GM23338 (cell line): Measurements from ENCODE around the gene TNIP2. TPM values are rescaled to one million over a fixed set of nuclear protein-coding genes. Genes with fewer than 3 reads are reported as not detected.

Experiments used
- ATAC-seq: fragments of 200-7000 bp; cut with Tn5 transposase; 3 replicates; pipeline ENCODE4 v1.9.1; 2020
- DNase-seq: peaks from one replicate; pipeline ENCODE4 v3.0.0-alpha.2; 2015; ENCODE audit warnings: low spot score
- H2AFZ ChIP-seq: fragments of 200-600 bp; sonication (generic); 2 replicates; pipeline ENCODE4 v1.8.0; 2016; ENCODE audit warnings: antibody characterized with exemption, mild to moderate bottlenecking, moderate library complexity
- H3F3A ChIP-seq: fragments of 200-600 bp; sonication (generic); replicated peaks from 2 replicates; pipeline ENCODE4 v1.8.0; 2017; ENCODE audit warnings: antibody characterized with exemption, mixed run types, low read depth
- H3K27ac ChIP-seq: fragments of 200-600 bp; sonication (generic); 2 replicates; pipeline ENCODE4 v1.6.1; 2016; ENCODE audit warnings: low read depth
- H3K27me3 ChIP-seq: fragments of 200-600 bp; sonication (generic); 2 replicates; pipeline ENCODE4 v1.8.0; 2016; ENCODE audit warnings: mild to moderate bottlenecking, mixed run types, moderate library complexity; ENCODE audit not compliant: insufficient read depth
- H3K36me3 ChIP-seq: fragments of 200-600 bp; sonication (generic); 2 replicates; pipeline ENCODE4 v1.8.0; 2016; ENCODE audit warnings: mild to moderate bottlenecking; ENCODE audit not compliant: insufficient read depth
- H3K4me1 ChIP-seq: fragments of 200-600 bp; sonication (generic); 2 replicates; pipeline ENCODE4 v1.8.0; 2016; ENCODE audit warnings: mild to moderate bottlenecking, moderate library complexity; ENCODE audit not compliant: insufficient read depth
- H3K4me2 ChIP-seq: fragments of 200-600 bp; sonication (generic); 2 replicates; pipeline ENCODE4 v1.7.1; 2017; ENCODE audit warnings: mixed run types
- H3K4me3 ChIP-seq: fragments of 200-600 bp; sonication (generic); 2 replicates; pipeline ENCODE4 v1.6.1; 2016; ENCODE audit warnings: mixed run types
- H3K79me2 ChIP-seq: fragments of 200-600 bp; sonication (generic); replicated peaks from 2 replicates; pipeline ENCODE4 v1.8.0; 2017; ENCODE audit warnings: mild to moderate bottlenecking; ENCODE audit not compliant: insufficient read depth
- H3K9me2 ChIP-seq: fragments of 200-600 bp; sonication (generic); 2 replicates; pipeline ENCODE4 v1.8.0; 2017; ENCODE audit not compliant: insufficient read depth
- H4K20me1 ChIP-seq: fragments of 200-600 bp; sonication (generic); replicated peaks from 2 replicates; pipeline ENCODE4 v1.8.0; 2017; ENCODE audit warnings: mild to moderate bottlenecking; ENCODE audit not compliant: insufficient read depth
- H3K27ac Mint-ChIP-seq: 2 replicates; pipeline ENCODE4 v1.8.0; 2020; ENCODE audit warnings: inconsistent platforms, mild to moderate bottlenecking, moderate library complexity, mixed read lengths
- H3K27me3 Mint-ChIP-seq: 3 replicates; pipeline ENCODE4 v1.8.0; 2022; ENCODE audit warnings: low read depth, mild to moderate bottlenecking, moderate library complexity, mixed read lengths, inconsistent platforms; ENCODE audit not compliant: insufficient read depth, poor library complexity
- H3K36me3 Mint-ChIP-seq: 3 replicates; pipeline ENCODE4 v1.8.0; 2021; ENCODE audit warnings: low read depth, mild to moderate bottlenecking, inconsistent platforms, moderate library complexity, mixed read lengths
- H3K4me1 Mint-ChIP-seq: 3 replicates; pipeline ENCODE4 v1.8.0; 2020; ENCODE audit warnings: mild to moderate bottlenecking, inconsistent platforms, mixed read lengths
- H3K4me3 Mint-ChIP-seq: 3 replicates; pipeline ENCODE4 v1.8.0; 2021; ENCODE audit warnings: moderate library complexity, mild to moderate bottlenecking, inconsistent platforms, mixed read lengths
- H3K9me3 Mint-ChIP-seq: 3 replicates; pipeline ENCODE4 v1.8.0; 2020; ENCODE audit warnings: moderate library complexity, mild to moderate bottlenecking, inconsistent platforms, mixed read lengths
- CREB1 ChIP-seq: fragments of 250-450 bp; sonication (Bioruptor Pico); IDR thresholded peaks from 2 replicates; pipeline ENCODE4 v1.5.0; 2020; ENCODE audit warnings: low read depth, mild to moderate bottlenecking, moderate library complexity
- CTCF ChIP-seq, 2 experiments: fragments of 200-600 bp in 1 of 2; sonication (generic) in 1 of 2; conservative IDR thresholded peaks; 2 replicates each; pipeline versions ENCODE4 v1.5.1 to v1.6.1; 2016 to 2017; ENCODE audit warnings: antibody characterized with exemption in 2 of 2, low read depth in 2 of 2, mild to moderate bottlenecking in 2 of 2, moderate library complexity in 1 of 2
- ETS1 ChIP-seq: IDR thresholded peaks from 2 replicates; pipeline ENCODE4 v1.6.1; 2016; ENCODE audit warnings: antibody characterized with exemption
- EZH2 ChIP-seq: fragments of 200-600 bp; sonication (generic); IDR thresholded peaks from one replicate; pipeline ENCODE4 v1.8.0; 2017; ENCODE audit warnings: antibody characterized with exemption, mild to moderate bottlenecking, low read depth; ENCODE audit not compliant: unreplicated experiment
- EZH2phosphoT487 ChIP-seq: fragments of 200-600 bp; sonication (generic); IDR thresholded peaks from one replicate; pipeline ENCODE4 v1.8.1; 2018; ENCODE audit warnings: antibody characterized with exemption; ENCODE audit not compliant: unreplicated experiment
- JUNB ChIP-seq: IDR thresholded peaks from one replicate; pipeline ENCODE4 v1.6.1; 2016; ENCODE audit warnings: antibody characterized with exemption; ENCODE audit not compliant: unreplicated experiment
- NANOG ChIP-seq: IDR thresholded peaks from 2 replicates; pipeline ENCODE4 v1.6.1; 2016; ENCODE audit warnings: antibody characterized with exemption, borderline replicate concordance
- POLR2AphosphoS5 ChIP-seq: IDR thresholded peaks from 2 replicates; pipeline ENCODE4 v1.6.1; 2016; ENCODE audit warnings: antibody characterized with exemption, low read depth
- REST ChIP-seq: IDR thresholded peaks from one replicate; pipeline ENCODE4 v1.6.1; 2018; ENCODE audit warnings: antibody characterized with exemption; ENCODE audit not compliant: unreplicated experiment
- STAT1 ChIP-seq: IDR thresholded peaks from one replicate; pipeline ENCODE4 v1.6.1; 2016; ENCODE audit warnings: antibody characterized with exemption; ENCODE audit not compliant: unreplicated experiment
- ZNF114 ChIP-seq: fragments of 250-450 bp; sonication (Bioruptor Pico); IDR thresholded peaks from 2 replicates; pipeline ENCODE4 v1.5.0; 2020; ENCODE audit warnings: mild to moderate bottlenecking, moderate library complexity
- ZNF331 ChIP-seq: fragments of 250-450 bp; sonication (Bioruptor Pico); IDR thresholded peaks from 2 replicates; pipeline ENCODE4 v1.5.0; 2020; ENCODE audit warnings: low read depth, mild to moderate bottlenecking, moderate library complexity
- ZNF462 ChIP-seq: fragments of 250-450 bp; sonication (Bioruptor Pico); IDR thresholded peaks from 2 replicates; pipeline ENCODE4 v1.5.0; 2020; ENCODE audit warnings: mild to moderate bottlenecking, moderate library complexity
- polyA plus RNA-seq: library from polyadenylated mRNA; unstranded; fragments of >200 nt; fragmentation: Nextera tagmentation; extraction: Ambion mirVana; gene quantifications from 2 replicates; pipeline ENCODE4 v1.2.1, GENCODE V29; 2016
- total RNA-seq: library from RNA; depleted of rRNA; stranded (reverse); fragments of >200 nt; shearing (Covaris generic); gene quantifications from 2 replicates; pipeline ENCODE4 v1.2.3, GENCODE V29; 2014

TNIP2 gene
- total and polyA plus RNA-seq, 2 experiments from 2014 or later, result 34.8 to 61.4 TPM

- peaks cover 3% of the 10 kb centered on the region; the same call in 1 of the 3 replicates for H3K9me3 Mint-ChIP-seq
These were observed 13.2 kb downstream of the TNIP2 start for GRCh38 chr4:2742823-2743517.

More at GRCh38 chr4:2742823-2743517, 13.2 kb downstream of the TNIP2 start:
- Mint-ChIP-seq H3K27ac (no peak overlapping the region), H3K4me1 (no peaks in the 10 kb centered on the region; the same call in 2 of the 3 replicates), H3K27me3 (peaks cover 11% of the 10 kb centered on the region), H3K36me3 (peaks cover 52% of the 10 kb centered on the region), H3K4me3 (no peak overlapping the region)
- H3K9me2 ChIP-seq, result no peaks in the 10 kb centered on the region
- H3K4me1 ChIP-seq, result no peaks in the 10 kb centered on the region
- H2AFZ ChIP-seq, result no peak overlapping the region
- H3K4me3 ChIP-seq, result no peak overlapping the region
- H3K27ac ChIP-seq, result no peak overlapping the region
- no peaks in the 10 kb centered on the region for H4K20me1 ChIP-seq
- DNase-seq (no peak), ATAC-seq (no peak)
- no peaks in the 10 kb centered on the region; the same call in 1 of the 2 replicates for H3F3A ChIP-seq
- H3K36me3 ChIP-seq, result peaks cover 16% of the 10 kb centered on the region
- TF ChIP-seq EZH2, result no peak
- TF ChIP-seq EZH2phosphoT487, result no peak
- TF ChIP-seq ETS1, result no peak
- TF ChIP-seq ZNF114 (CRISPR knock-in tag), result no peak
- no peak for TF ChIP-seq NANOG
- no peak for TF ChIP-seq ZNF462 (CRISPR knock-in tag)
- TF ChIP-seq ZNF331 (CRISPR knock-in tag), result no peak
- TF ChIP-seq STAT1, result no peak
- no peak for TF ChIP-seq POLR2AphosphoS5
- no peak for TF ChIP-seq CTCF (conservative IDR thresholded peaks at IDR 0.05; ENCODE audit: low read depth in 2 of 2)
- TF ChIP-seq REST, result no peak
- no peak for TF ChIP-seq CREB1 (CRISPR knock-in tag)
- TF ChIP-seq JUNB, result no peak
- no peaks in the 10 kb centered on the region for H3K27me3 ChIP-seq
- no peaks in the 10 kb centered on the region for H3K79me2 ChIP-seq
- H3K4me2 ChIP-seq, result no peak overlapping the region
